GM18520 (cell line): ENCODE results near the gene TMEM156.

Experiments used
- ATAC-seq: cut with Tn5 transposase; IDR thresholded peaks from one replicate; pipeline ENCODE4 v1.9.1; 2021; ENCODE audit not compliant: unreplicated experiment

TMEM156 gene, protein sequence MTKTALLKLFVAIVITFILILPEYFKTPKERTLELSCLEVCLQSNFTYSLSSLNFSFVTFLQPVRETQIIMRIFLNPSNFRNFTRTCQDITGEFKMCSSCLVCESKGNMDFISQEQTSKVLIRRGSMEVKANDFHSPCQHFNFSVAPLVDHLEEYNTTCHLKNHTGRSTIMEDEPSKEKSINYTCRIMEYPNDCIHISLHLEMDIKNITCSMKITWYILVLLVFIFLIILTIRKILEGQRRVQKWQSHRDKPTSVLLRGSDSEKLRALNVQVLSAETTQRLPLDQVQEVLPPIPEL

DNA sequence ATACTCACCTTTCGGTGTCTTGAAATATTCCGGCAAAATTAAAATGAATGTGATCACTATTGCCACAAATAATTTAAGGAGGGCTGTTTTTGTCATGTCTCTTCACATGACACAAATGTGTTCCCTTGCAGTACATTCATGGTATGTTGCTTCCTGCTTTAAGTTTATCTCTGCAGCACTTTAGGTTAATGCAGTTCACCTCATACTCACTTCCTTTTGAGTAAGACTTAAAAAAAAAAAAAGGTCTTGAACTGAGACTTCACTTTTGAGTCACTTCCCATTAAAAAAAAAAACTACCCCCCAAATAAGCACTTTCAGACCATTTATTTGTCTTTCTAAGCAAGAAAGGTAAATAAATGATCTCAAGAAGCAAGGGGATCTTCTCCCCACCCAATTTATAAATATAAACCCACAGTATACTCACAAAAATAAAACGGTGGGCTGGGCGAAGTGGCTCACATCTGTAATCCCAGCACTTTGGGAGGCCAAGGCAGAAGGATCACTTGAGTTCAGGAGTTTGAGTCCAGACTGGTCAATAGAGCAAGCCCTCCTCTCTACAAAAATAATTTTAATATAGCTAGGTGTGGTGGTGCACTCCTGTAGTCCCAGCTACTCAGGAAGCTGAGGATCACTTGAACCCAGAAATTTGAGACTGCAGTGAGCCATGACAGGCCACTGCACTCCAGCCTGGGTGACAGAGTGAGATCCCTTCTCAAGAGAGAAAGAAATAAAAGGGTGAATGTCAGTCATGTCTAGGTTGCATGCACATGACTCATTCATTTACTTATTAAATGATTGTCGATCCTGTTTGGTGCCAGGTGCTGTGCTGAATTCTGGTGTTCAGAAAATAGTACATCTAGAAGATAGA lies at the start of gene TMEM156:
Gene TMEM156, minus strand, starts transcription at position 192 of the 868 bp plus-strand sequence. Its CDS starts 96 bp downstream, at position 96.
- peak; percentile 52 for ATAC-seq

DNA sequence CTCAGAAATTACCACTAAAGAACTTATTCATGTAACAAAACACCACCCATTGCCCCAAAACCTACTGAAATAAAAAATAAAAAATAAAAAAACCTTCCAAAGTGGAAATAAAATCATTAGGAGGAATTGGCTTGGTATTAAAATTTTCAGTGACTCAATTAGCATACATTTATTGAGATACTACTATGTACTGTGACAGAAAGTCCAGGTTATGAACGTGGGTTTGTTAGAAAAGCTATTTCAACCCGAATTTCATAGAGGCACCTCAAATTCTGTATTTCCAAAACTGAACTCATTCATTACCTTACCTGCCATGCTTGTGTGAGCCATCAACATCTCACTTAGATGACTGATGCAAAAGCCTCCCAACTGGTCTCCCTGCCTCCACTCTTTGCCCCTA lies 46.6 kb upstream of the TMEM156 start:
- ATAC-seq: no peak

DNA sequence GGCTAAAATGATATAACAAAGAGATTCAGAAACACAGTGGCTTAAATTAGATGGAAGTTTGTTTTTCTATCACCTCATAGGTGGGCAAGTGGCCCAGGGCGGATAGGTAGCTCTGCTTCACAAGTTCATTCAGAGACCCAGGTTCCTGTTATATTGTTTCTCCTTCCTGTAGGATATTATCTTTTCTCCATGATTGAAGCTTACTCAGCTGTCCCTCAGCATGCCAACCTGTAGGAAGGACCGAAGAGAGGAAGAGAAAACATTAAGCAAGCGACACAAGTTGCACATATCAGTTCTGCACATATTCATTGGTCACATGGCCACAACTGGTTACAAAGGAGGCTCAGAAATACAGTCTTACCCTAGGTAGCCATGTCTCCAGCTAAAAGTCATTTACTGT lies 36.7 kb upstream of the TMEM156 start:
- ATAC-seq: no peak

DNA sequence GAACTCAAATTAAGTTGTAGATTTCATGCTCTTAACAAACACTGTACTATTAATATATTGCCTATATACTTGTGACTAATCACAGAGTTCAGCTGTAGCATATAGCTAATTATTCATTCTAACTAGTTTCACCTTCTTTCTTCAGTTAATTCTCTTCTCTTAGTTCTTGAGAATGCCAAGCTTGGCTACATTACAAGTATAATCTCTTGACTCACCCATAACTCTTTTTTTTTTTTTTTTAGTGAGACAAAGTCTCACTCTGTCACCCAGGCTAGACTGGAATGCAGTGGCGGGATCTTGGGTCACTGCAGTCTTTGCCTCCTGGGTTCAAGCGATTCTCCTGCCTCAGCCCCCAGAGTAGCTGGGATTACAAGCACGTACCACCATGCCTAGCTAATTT lies 35.2 kb upstream of the TMEM156 start:
- ATAC-seq: no peak

DNA sequence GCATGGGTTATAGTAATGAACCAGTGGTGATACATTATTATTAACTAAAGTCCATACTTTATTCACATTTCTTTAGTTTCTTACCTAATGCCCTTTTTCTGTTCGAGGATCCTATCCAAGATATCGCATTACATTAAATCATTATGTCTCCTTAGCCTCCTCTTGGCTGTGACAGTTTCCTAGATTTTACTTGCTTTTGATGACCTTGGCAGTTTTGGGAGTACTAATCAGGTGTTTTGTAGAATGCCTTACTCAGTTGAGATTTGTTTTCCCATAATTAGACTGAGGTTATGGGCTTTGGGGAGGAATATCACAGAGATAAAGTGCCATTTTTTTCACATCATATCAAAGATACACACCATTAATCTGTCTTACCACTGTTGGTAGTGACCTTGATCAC lies 34.8 kb upstream of the TMEM156 start:
- no peak for ATAC-seq

DNA sequence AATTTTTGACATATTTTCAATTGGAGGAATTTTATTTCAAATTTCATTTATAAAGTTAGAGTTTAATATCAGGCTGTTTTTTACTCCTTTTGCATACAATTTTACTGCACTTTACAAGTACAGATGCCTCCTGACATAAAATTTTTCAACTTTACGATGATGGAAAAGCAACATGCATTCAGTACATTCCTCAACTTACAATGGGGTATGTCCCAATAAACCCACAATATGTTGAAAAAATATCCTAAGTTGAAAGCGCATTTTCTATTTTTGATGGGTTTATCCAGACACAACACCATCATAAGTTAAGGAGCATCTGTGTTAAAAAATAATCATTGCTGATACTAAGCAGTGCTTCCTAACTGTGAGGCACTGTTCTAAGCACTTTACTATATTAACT lies 34.2 kb upstream of the TMEM156 start:
- ATAC-seq: no peak

DNA sequence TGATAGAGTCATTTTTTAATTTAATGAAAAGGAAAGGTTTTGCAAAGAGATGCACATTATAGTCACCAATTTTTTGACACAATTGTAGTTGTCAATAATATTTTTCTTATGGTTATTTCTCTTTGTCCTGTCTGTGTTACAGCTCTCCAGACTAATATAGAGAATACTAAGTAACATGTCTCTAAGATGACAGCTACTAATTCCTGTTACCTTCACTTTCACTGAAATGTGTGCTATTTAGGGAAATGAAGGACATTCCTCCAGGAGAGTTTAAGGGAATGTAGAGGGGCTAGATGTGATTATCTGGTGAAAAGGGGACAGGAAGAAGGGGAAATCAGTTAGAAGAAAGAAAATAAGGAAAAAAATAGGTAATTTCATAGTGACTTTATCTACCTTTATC lies 31.2 kb upstream of the TMEM156 start:
- ATAC-seq: no peak

DNA sequence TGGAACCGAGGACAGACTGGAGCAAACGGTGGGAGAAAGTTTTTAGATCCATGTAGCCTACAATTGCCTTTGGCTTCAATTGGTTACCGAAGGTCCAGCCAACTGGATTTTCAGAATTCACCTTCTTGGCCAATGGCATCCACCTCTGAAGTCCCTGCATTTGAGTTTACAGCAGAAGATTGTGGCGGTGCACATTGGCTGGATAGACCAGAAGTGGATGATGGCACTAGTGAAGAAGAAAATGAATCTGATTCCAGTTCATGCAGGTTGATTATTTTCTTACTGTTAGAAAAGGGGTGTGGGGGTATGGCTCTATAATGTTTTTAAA lies 30.5 kb upstream of the TMEM156 start:
- ATAC-seq: no peak

DNA sequence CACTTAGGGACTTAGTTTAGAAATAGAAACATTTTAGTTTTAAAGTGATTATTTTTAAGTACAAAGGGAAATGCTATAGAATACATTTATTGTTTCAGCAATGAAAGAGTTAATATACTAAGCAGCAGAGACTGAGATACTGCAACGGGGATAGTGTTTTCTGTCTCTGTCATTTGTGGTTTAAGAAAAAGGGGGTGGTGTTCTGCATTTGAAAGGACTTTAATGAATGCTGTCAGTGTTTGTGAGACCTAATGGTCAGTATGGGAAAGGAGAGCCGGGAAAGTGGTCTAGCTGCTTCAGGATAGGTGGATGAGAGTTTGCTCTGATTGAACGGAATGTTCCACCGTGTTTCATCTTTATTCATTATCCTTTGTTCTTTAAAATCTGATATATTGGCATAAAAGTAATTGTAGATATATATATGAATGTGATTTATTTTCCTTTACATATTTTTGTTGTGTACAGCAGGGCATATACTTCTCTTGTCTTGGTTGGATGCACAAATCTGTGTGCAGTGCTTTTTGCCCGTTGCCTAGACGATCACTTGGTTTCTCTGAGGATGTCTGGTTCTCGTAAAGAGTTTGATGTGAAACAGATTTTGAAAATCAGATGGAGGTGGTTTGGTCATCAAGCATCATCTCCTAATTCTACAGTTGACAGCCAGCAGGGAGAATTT lies 30.0 kb upstream of the TMEM156 start, which contains the start of gene KLHL5:
Gene KLHL5, plus strand, starts transcription at position 139 of the 676 bp plus-strand sequence. Its CDS starts 421 bp downstream, at position 560.
- no peak for ATAC-seq

DNA sequence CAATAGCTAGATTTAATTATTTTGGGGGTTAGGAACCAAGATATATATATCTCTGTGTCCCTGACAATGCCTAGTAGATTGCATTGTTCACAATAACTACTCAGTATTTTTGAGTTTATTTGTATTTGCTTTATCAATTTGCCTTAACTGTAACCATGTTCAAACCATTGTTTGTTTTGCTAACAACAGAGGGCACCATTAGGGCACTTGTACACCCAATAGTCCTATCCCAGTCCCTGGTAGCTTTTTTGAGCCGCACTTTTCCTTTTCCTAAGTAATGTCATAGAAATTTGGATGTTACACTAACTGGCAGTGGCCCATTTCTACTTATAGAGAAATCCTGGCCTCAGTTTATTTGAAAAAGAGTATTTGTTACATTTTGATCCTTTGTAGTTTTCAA lies 29.2 kb upstream of the TMEM156 start:
- ATAC-seq: no peak

DNA sequence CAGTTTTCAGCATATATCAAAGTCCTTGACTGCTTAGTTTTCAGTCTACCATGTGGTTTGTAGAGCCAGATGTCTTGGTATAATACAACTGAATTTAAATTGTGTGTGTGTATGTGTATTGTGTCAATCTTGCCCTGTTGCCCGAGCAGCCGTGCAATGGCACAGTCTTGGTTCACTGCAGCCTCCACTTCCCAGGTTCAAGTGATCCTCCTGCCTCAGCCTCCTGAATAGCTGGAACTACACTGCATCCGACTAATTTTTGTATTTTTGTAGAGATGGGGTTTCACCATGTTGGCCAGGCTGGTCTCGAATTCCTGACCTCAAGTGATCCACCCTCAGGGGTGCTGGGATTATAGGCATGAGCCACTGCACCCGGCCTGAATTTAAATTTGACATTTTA lies 23.8 kb upstream of the TMEM156 start:
- ATAC-seq: no peak

DNA sequence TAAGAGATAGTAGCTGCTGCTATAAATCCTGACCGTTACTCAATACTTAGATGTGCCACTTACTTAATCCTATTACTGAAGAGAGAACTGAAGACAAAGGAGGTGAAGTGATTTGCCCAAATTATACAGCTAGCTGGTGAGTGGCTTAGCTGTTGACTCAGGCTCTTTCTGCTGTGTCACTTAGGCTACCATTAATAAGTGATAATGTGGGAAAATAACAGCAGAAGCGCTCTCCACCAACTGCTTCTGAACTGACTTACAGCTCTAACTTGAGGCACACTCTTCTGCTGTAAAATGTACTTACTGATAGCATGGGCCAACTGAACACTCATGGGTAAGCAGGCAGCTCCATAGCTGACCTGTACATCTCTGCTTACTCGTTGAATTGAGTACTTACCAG lies 22.3 kb upstream of the TMEM156 start:
- no peak for ATAC-seq

DNA sequence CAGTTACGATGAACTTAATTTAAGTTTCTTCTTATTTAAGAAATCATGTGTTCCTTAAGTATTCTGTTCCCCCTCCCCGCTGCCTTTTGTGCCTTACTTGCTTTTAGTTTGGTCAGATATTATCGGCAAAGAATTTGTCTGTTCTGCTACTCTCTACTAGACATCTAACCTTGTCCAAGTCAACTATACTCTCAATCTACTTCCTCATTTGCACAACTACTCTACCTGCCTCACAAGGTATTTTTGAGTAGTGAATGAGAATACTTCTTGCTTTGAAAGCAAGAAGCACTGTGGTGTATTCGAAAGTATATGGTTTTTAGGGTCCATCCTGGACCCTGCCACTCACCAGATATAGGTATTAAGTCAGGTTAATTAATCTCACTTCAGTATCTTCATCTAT lies 21.8 kb upstream of the TMEM156 start:
- no peak for ATAC-seq

DNA sequence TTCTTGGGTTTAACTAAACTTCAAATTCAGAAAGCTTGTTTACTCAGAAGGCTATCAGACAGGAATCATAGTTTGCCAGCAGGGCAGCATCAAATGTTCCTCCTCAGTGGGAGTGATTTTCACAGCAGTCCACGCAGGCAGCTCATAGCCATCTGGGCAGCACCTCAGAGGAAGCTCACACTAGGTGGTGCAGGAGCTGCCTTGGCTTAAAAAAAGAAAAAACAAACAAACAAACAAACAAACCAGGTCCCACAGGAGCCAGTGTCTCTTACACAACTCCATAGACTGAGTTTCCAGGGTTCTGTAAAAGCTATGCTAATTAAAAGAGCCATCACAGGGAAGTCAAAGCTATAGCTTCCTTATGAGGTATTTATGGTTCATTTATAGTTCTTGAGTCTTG lies 19.3 kb upstream of the TMEM156 start:
- no peak for ATAC-seq

DNA sequence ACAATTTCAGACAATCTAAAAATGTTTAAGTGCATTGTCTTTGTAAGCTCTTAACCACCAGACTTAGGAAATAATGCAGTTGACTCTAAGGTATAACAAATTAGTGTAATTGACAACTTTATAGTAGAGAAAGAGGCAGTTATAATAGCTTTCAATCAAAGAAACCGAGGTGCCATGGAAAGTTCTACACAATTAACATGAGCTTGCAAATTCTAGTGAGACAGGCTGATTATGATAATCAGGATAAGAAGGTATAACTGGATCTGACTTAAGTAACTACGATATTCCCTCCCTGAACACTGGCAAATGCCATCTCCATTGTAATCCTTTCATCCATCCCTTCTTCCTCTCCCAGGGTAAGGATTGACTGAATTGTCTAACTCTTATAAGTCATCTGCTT lies 18.4 kb upstream of the TMEM156 start:
- no peak for ATAC-seq

DNA sequence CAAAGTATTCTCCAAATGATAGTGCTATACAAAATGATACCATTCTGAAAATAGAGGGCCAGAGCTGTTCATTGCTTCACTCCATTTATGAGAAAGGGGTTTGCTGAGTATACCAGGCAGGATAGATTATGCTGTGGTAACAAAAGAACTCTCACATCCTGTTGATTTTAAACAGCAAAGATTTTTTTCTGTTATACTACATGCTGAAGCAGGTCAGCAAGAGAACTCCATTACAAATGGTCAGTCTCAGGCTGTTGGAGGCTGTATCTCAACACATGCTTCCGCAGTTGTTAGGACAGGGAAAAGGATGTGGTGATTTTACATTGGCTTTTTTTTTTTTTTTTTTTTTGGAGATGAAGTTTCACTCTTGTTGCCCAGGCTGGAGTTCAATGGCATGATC lies 16.1 kb upstream of the TMEM156 start:
- ATAC-seq: no peak

DNA sequence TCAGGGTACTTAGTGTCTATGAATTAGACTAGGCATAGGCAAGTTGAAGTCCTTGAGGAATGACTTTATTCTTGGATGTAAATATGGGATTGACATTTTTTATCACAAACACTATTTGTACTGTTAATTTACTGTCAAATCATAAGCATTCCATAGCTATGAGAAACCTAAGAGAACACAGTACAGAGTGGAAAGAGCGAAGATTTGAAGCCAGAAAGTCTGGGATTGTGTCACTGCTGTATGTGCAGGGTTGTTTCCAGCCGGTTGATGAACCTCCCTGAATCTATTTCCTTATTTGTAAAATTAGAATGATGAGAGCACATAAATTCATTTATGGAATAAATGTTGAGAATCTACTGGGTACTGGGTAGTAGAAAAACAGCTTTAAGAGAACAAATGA lies 15.5 kb upstream of the TMEM156 start:
- ATAC-seq: no peak

DNA sequence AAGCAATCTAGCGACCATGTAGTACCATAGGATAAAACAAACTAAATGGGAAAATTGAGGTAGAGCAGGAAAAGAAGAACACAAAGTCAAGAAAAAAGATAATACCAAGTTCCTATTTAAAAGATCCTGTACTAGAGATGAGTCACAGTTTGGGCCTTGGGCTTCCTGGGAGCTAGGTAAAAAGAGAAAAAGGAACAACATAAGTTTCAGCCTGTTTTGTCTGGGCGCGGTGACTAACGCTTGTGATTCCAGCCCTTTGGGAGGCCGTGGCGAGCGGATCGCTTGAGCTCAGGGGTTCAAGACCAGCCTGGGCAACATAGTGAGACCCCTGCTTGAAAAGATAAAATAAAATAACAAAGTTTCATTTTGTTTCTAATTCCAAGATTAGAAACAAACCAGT lies 14.0 kb upstream of the TMEM156 start:
- ATAC-seq: no peak

DNA sequence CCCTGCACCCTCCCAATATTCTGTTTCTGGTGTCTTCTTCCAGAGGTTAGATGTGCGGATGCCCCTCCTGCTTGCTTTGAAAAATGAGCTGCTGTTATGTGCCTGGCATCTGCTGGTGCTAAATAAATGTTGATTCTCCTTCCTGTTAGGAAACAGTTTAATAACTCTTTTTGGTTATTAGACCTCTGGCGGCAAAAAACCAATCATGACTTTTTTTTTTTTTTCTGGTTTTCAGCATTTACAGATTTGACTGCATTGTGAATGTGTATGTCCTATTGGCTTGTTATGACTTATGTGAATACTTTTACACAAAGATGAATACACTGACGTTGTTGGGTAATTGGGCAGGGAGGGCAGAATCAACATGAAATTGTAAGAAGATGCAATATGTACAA lies 13.6 kb upstream of the TMEM156 start:
- ATAC-seq: no peak

DNA sequence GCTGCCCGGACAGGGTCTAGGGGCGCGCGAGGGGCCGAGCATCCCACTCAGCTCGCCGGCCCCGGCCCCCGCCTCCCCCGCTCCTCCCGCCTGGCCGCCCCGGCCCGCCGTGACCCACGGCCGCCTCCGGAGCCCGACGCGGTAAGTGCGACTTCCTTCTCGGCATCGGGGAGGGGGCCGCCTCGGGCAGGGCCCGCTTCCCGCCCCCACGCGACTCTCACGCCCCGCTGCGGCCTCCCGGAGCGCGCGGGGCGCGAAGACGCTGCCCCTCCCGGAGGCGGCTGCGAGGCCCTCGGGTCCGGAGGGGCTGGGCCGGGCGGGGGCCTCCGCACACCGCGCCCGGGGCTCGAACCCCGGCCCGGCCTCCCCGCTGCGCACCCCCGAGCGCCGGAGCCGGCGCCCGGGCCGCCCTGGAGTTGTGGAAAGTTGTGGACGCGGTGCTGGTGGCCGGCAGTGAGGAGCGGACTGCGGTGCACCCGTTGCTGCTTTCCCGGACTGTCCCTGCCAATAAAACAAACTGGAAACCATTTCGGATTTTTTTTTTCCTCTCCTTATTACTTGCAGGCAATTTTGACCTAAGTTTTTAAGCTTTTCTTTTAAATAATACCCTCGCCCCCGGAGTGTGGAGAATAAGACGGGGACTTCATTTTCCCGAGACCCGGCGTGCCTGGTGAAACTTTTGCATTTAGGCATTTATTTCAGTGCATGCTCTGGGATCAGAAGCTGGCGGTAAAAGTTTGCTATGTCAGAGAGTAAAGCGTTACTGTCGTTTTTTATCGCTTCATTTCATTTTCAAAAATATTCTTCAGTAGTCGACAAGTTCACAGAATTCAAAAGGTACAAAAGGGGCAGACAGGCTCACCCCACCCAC lies 13.0 kb upstream of the TMEM156 start:
- no peak for ATAC-seq

DNA sequence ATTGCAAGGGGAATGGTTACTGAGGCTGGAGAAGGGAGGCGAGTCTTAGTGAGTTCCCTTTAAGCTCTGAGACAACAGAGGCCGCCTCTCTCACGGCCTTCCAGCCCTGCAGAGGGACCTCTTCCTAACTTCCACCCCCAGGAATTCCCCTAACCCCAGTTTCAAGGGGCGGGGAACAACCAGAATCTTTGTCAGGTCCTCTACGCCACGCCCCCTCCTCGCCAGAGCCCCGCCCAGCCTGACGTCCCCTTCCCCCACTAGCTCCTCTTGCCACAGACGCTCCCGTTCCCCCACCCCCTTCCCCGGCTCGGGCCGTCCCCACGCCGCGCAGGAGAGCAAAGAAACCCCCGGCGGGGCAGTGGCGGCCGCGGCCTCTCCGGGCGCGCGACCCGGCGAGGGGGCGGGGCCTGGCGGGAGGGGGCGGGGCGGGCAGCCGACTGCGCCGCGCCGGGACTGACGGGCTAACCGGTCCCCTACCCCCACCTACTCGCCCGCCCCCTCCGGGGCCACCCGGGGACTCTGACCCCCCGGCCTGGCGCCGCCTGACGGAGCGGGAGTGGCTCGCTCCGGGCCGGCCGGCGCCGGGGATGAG lies 12.3 kb upstream of the TMEM156 start:
- ATAC-seq: peak; percentile 58
